Panc1 (cell line): ENCODE measurements around the gene TIMM44.

ENCODE experiments used
- POLR2AphosphoS5 ChIP-seq: IDR thresholded peaks from 2 replicates; pipeline ENCODE4 v1.6.1; 2012; ENCODE audit warnings: mild to moderate bottlenecking, low read depth, low read length, moderate library complexity
- REST ChIP-seq, 2 experiments: IDR thresholded peaks; 2 replicates each; pipeline ENCODE4 v1.6.1; 2011 to 2012; ENCODE audit warnings: low read depth in 2 of 2, control low read depth in 1 of 2, low read length in 1 of 2, mild to moderate bottlenecking in 1 of 2, moderate library complexity in 1 of 2; ENCODE audit not compliant: insufficient read depth in 1 of 2

- no peak for TF ChIP-seq REST (IDR thresholded peaks at IDR 0.05; ENCODE audit: insufficient read depth in 1 of 2, low read depth in 2 of 2, low read length in 1 of 2)
- no peak for TF ChIP-seq POLR2AphosphoS5
Measured at GRCh38 chr19:7921967-7922835, 21.3 kb downstream of the TIMM44 start.
